ENCODE measurements around the gene ABHD1.
"Not testable (repeated sequence)": the region's sequence is repeated elsewhere in the genome, so short reads cannot be mapped to it uniquely, and the experiment has no call there.

ABHD1 gene

DNA sequence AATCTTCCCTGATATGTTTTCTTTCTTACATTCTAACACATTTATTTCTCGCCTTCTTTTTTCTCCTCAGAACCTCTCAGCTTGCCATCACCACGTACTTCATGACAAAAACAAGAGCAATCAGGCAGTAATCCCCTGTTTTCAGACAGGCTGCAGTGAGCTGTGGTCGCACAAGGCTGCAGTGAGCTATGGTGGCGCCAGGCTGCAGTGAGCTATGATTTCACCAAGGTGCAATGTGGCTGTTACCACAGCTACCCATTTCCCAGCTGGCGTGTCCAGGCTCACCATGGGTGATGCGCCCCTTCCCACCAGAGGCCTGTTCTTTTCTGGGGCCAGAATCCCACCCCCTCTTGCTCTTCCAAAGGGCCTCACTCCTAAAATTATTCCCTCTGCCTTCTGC is 51.0 kb downstream of the ABHD1 start:
- peak; percentile 13 for DNase-seq

GRCh38 chr2:27175330-27175729 is 51.7 kb downstream of the ABHD1 start:
- no peak for DNase-seq

GRCh38 chr2:27175781-27176180 is 52.2 kb downstream of the ABHD1 start:
- DNase-seq = not testable (repeated sequence)

DNA sequence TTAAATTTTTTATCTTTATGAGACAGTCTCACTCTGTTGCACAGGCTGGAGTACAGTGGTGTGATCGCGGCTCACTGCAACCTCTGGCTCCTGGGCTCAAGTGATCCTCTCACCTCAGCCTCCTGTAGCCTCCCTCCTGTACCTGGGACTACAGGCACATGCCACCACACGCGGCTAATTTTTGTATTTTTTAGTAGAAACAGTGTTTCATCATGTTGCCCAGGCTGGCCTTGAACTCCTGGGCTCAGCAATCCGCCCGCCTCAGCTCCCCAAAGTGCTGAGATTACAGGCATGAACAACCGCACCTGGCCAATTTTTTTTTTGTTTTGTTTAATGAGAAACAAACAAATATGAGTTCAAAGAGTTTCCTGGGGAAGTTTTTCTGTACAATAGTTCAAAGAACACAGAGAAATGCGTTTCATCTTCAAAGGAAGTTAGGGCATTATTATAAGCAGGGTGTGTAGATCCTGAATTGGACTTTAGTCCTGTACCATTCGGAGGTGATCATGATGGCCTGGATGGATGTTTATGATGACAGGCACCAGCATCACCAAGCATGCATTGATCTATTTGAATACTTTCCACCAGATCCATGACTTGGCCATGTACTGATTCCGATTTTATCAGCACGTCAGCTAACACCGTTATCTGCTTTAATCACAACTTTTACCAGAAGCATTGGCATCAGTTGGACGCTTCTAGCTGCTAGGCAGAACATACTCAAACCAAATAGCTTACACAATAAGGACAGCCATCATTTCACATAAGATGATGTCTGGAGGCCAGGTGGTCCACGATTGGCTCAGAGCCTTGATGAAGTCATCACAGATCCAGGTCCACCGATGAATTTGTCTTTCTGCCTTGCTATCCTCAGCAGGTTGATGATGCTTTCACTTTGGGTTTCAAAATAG is 54.1 kb downstream of the ABHD1 start:
- DNase-seq = no peak

DNA sequence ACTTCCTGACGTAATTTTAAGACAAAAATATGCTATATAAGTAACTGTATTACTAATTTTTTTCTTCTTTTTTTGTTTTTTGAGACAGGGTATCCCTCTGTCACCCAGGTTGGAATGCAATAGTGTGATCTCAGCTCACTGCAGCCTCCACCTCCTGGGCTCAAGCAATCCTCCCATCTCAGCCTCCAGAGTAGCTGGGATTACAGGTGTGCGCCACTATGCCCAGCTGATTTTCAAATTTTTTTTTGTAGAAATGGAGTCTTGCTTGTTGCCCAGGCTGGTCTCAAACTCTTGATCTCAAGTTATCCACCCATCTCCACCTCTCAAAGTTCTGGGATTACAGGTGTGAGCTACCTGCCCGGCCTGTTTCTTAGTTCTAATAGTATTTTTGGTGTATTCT is 54.9 kb downstream of the ABHD1 start:
- no peak for DNase-seq

DNA sequence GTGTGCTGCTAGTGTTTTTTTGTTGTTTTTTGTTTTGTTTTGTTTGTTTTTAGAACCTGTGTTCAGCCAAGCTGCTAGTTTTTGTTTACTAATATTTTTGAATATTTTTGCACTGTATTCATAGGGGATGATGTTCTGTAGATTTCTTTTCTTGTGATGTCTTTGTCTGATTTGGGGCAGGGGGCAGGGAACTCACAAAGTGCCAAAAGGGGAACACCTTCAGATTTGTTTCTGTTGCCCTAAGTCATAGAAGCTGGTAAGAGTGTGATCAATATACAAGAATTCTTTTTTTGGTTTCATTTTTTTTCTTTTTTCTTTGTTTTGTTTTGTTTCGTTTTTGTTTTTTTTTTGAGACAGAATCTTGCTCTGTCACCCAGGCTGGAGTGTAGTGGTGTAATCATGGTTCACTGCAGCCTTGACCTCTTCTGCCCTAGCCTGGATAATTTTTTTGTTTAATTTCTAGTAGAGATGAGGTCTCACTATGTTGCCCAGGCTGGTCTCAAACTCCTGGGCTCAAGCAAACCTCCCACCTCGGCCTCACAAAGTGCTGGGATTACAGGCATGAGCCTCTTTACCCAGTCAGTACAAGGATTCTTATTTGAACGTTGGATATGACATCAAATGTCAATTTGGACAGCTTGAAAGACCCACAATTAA is 55.9 kb downstream of the ABHD1 start:
- DNase-seq = no peak

Measured in NCI-H69 (cell line).